SK-N-MC (cell line): ENCODE measurements around the gene CD69.

ENCODE experiments used
- DNase-seq: peaks from one replicate; pipeline ENCODE4 v3.0.0-alpha.2; 2011; ENCODE audit warnings: low read depth, low spot score
- H3K27ac ChIP-seq: fragments of 200-600 bp; sonication (generic); 2 replicates; pipeline ENCODE4 v1.5.1; 2016; ENCODE audit warnings: mixed run types
- H3K36me3 ChIP-seq: fragments of 200-600 bp; sonication (generic); 2 replicates; pipeline ENCODE4 v1.6.1; 2017; ENCODE audit warnings: antibody characterized with exemption, low read length, mixed read lengths; ENCODE audit not compliant: insufficient read depth
- H3K4me3 ChIP-seq: fragments of 200-600 bp; sonication (generic); 2 replicates; pipeline ENCODE4 v1.5.1; 2016
- H3K9ac ChIP-seq: fragments of 200-600 bp; sonication (generic); 2 replicates; pipeline ENCODE4 v1.8.0; 2017; ENCODE audit warnings: mixed run types, mixed read lengths; ENCODE audit not compliant: insufficient read length
- H3K9me3 ChIP-seq: fragments of 200-600 bp; sonication (generic); 2 replicates; pipeline ENCODE4 v1.6.1; 2017; ENCODE audit warnings: low read depth, mild to moderate bottlenecking, antibody characterized with exemption, low read length, moderate library complexity, mixed read lengths
- EZH2 ChIP-seq: fragments of 200-600 bp; sonication (generic); IDR thresholded peaks from one replicate; pipeline ENCODE4 v1.6.1; 2017; ENCODE audit warnings: antibody characterized with exemption
- FOXP2 ChIP-seq: optimal IDR thresholded peaks from 2 replicates; pipeline ENCODE3; 2011; ENCODE audit warnings: mild to moderate bottlenecking, moderate library complexity; ENCODE audit not compliant: insufficient read depth; ENCODE audit errors: extremely low read length, control extremely low read depth
- POLR2AphosphoS5 ChIP-seq: IDR thresholded peaks from 2 replicates; pipeline ENCODE4 v1.6.1; 2012; ENCODE audit warnings: mild to moderate bottlenecking, low read depth, low read length, borderline replicate concordance

CD69 gene

GRCh38 chr12:9796346-9796745 lies 35.6 kb upstream of the CD69 start:
- TF ChIP-seq FOXP2, result no peak
- no peak for TF ChIP-seq EZH2
- no peak for TF ChIP-seq POLR2AphosphoS5
- DNase-seq, result no peak
- Histone ChIP-seq H3K4me3 (peak overlapping the region; percentile 71), H3K36me3 (no peaks in the 10 kb centered on the region), H3K27ac (peak overlapping the region; percentile 80), H3K9me3 (no peaks in the 10 kb centered on the region), H3K9ac (peak overlapping the region; percentile 55)

DNA sequence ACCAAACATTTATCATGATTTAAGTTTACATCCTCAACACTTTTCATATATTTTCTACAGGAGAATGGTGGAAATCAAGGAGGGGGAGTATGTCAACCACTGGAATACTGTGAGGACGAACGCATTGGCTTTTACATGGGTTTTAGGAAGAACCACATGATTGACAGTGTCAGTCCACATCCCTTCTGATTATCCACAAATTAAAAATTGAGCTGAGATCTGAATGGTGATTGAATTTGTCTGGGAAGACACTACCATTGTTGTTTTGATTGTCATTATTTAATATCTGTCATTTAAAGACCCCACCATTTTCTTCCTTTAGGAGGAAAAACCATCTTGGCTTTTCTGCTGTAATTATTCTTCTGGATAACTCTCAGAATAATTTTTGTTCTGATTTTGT lies 35.2 kb upstream of the CD69 start:
- TF ChIP-seq POLR2AphosphoS5 (no peak), FOXP2 (no peak), EZH2 (no peak)
- DNase-seq, result no peak
- Histone ChIP-seq H3K9ac (no peak overlapping the region), H3K27ac (no peak overlapping the region), H3K9me3 (no peaks in the 10 kb centered on the region), H3K4me3 (no peak overlapping the region), H3K36me3 (no peaks in the 10 kb centered on the region)

DNA sequence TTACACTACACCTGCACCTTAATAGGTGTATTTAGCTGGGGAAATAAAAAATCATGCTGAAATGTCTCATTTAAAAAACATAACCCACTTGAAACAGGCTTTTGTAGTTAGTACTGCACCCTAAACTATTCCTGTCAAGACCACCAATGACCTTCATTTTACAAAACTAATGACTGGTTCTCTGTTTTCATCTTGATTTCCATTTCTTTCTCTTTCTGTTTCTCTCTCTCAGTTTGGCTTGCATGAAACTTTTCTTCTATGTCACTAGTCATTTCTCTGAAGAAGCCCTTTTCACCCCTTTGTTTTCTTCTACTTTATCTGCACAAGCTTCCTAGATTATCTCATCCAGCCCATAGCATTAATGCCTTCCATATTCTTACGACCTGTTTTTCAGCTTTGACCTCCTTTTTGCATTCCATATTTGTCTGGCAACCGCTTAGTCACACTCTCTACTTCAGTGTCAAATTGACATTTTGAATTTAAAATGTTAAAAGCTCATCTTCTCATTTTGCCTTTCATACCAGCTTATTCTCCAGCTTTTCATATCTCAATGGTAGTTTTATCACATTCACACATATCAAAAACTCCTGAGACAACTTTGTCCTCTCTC lies 33.9 kb upstream of the CD69 start:
- no peak for DNase-seq
- Histone ChIP-seq H3K36me3 (no peaks in the 10 kb centered on the region), H3K4me3 (no peak overlapping the region), H3K9me3 (peaks cover 3% of the 10 kb centered on the region; the same call in 1 of the 2 replicates), H3K27ac (no peak overlapping the region), H3K9ac (no peak overlapping the region)
- no peak for TF ChIP-seq EZH2
- no peak for TF ChIP-seq POLR2AphosphoS5
- TF ChIP-seq FOXP2, result no peak

DNA sequence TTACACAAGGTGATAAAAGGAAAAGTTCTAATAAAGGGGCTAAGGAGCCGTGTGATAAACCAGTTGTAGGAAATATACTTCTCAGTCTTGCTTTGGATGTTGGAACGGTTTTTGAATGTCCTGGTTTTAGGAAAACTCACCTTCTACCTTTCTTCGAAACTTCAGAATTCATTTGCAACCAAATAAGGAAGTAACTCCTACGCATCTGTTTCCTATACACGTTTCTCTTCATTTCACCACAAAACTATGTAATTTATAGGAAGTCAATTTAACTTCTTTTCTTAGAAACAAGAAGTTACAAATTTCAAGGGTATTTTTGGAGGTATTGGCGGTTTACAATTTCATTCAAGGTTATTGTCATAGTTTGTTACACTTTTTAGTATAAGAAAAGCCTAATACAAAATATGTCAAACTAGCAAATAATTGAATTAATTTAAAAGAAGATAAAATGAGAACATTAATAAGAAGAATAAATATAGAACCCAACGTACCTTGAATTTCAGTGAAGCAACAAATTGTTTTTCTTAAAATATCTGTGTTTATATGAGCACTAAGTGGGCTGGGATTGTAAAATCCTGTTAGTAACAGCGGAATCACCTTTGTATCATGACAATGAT lies 33.2 kb upstream of the CD69 start:
- Histone ChIP-seq H3K9me3 (peaks cover 3% of the 10 kb centered on the region; the same call in 1 of the 2 replicates), H3K27ac (no peak overlapping the region), H3K9ac (no peak overlapping the region), H3K36me3 (no peaks in the 10 kb centered on the region), H3K4me3 (no peak overlapping the region)
- no peak for TF ChIP-seq POLR2AphosphoS5
- no peak for TF ChIP-seq EZH2
- TF ChIP-seq FOXP2, result no peak
- no peak for DNase-seq

- peaks cover 3% of the 10 kb centered on the region; the same call in 1 of the 2 replicates for H3K9me3 ChIP-seq
- DNase-seq, result no peak
- TF ChIP-seq POLR2AphosphoS5 (no peak), FOXP2 (no peak), EZH2 (no peak)
- H3K9ac ChIP-seq, result no peak overlapping the region
- no peaks in the 10 kb centered on the region for H3K36me3 ChIP-seq
- no peak overlapping the region for H3K27ac ChIP-seq
- H3K4me3 ChIP-seq, result no peak overlapping the region
These were observed 32.4 kb upstream of the CD69 start for GRCh38 chr12:9792961-9793617.

- no peak overlapping the region for H3K27ac ChIP-seq
- DNase-seq, result no peak
- no peaks in the 10 kb centered on the region for H3K36me3 ChIP-seq
- peaks cover 3% of the 10 kb centered on the region; the same call in 1 of the 2 replicates for H3K9me3 ChIP-seq
- no peak overlapping the region for H3K9ac ChIP-seq
- H3K4me3 ChIP-seq, result no peak overlapping the region
- no peak for TF ChIP-seq FOXP2
- TF ChIP-seq POLR2AphosphoS5, result no peak
- TF ChIP-seq EZH2, result no peak
These were observed 31.6 kb upstream of the CD69 start for GRCh38 chr12:9792185-9792900.

DNA sequence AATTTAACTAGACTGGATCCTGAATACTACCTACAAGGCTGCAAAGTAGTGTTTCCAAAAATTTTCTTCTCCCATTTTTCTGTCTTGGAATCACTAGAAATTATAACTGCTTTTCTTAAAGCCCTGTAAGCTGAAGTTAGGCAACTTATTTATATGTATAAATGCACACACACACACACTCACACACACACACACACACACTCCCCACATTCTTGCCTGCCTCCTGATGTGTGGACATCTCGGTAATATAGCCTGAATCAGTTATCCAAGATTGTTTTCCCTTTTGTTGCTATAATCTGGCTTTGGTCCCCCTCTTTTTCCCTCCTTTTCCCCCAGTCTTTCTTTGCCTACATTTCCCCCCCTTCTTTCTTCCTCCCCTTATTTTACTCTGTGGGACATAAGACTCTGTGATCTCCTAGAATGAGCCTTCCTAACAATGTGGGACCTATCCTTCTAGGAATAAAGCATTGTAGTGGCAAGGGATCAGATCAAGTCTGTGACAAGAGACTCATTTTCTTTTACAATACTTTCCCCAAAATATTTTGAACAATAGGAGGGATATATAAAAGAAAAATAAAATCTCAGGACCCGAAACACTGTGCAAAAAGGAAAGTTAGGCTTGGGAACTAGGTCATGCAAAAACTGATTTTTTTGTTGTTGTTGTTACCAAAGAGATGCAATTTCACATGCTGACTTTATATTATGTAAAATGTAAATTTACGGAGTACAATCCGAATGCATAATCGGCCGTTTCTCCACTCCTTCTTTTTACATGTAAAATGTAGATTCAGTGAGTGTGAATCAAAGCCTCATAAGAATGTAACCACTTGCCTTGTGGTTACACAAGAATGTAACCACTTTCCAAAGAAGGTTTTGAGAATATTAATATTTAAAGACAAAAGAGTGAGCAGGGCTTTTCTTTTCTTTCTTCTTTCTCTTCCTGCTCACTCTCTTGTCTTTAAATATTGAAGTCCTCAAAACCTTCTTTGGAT lies 26.3 kb upstream of the CD69 start:
- H3K9ac ChIP-seq, result no peak overlapping the region
- H3K27ac ChIP-seq, result peak overlapping the region; percentile 65
- H3K9me3 ChIP-seq, result peaks cover 3% of the 10 kb centered on the region; the same call in 1 of the 2 replicates
- H3K4me3 ChIP-seq, result peak overlapping the region; percentile 17
- no peaks in the 10 kb centered on the region for H3K36me3 ChIP-seq
- no peak for DNase-seq
- no peak for TF ChIP-seq POLR2AphosphoS5
- no peak for TF ChIP-seq EZH2
- TF ChIP-seq FOXP2, result no peak
